H1 (cell line): ENCODE data around the gene CEP128. TPM values are rescaled to one million over a fixed set of nuclear protein-coding genes. Genes with fewer than 3 reads are reported as not detected.

Experiments
- CTCF ChIA-PET: fragments of 300-600 bp; sonication (Branson Sonifier 250); formaldehyde crosslinking; loops from one replicate; lab custom pipeline; 2021; ENCODE audit not compliant: partially characterized antibody; lab: Charles Lee
- POLR2A ChIA-PET: fragments of 300-600 bp; sonication (Branson Sonifier 250); formaldehyde crosslinking; loops from one replicate; lab custom pipeline; 2021; ENCODE audit warnings: inconsistent platforms; ENCODE audit not compliant: partially characterized antibody; lab: Charles Lee
- DNase-seq, 2 experiments: peaks; one replicate each; pipeline versions ENCODE4 v3.0.0 to v3.0.0-alpha.2; 2010 to 2022; ENCODE audit warnings: low spot score in 2 of 2, low read depth in 1 of 2, mixed read lengths in 1 of 2
- FAIRE-seq: peaks from 2 replicates; lab custom pipeline; 2011; peaks lifted over from hg19 to GRCh38; lab: Jason Lieb, UNC
- H2AFZ ChIP-seq: 2 replicates; pipeline ENCODE4 v1.8.1; 2012; ENCODE audit warnings: low read length, inconsistent platforms
- H2AK5ac ChIP-seq: 2 replicates; pipeline ENCODE4 v1.6.1; 2013; ENCODE audit warnings: low read depth, low read length
- H2BK120ac ChIP-seq: replicated peaks from 2 replicates; pipeline ENCODE3; 2013; ENCODE audit warnings: low read depth, low read length, inconsistent platforms
- H2BK12ac ChIP-seq: 2 replicates; pipeline ENCODE4 v1.6.1; 2013; ENCODE audit warnings: low read depth, low read length
- H2BK15ac ChIP-seq: 2 replicates; pipeline ENCODE4 v1.6.1; 2013; ENCODE audit warnings: low read length
- H2BK20ac ChIP-seq: 2 replicates; pipeline ENCODE4 v1.6.1; 2013; ENCODE audit warnings: low read length
- H2BK5ac ChIP-seq: 2 replicates; pipeline ENCODE4 v1.6.1; 2013; ENCODE audit warnings: low read depth, low read length
- H3K14ac ChIP-seq: 2 replicates; pipeline ENCODE4 v1.6.1; 2013; ENCODE audit warnings: inconsistent platforms; ENCODE audit not compliant: insufficient read length
- H3K18ac ChIP-seq: 2 replicates; pipeline ENCODE4 v1.6.1; 2013; ENCODE audit warnings: low read length; ENCODE audit errors: extremely low read depth
- H3K23ac ChIP-seq: 2 replicates; pipeline ENCODE4 v1.6.1; 2013; ENCODE audit warnings: inconsistent platforms; ENCODE audit not compliant: insufficient read length
- H3K23me2 ChIP-seq: 2 replicates; pipeline ENCODE4 v1.6.1; 2013; ENCODE audit warnings: low read depth, low read length
- H3K27ac ChIP-seq: 2 replicates; pipeline ENCODE4 v1.6.1; 2011; ENCODE audit warnings: low read depth, low read length, inconsistent platforms
- H3K27me3 ChIP-seq, 4 experiments: replicated peaks in 1 of 4; 1 replicate in 1 of 4; 2 replicates in 3 of 4; pipeline versions ENCODE4 v1.6.1 to v1.8.1; 2011 to 2013; ENCODE audit warnings: low read length in 3 of 4, mild to moderate bottlenecking in 3 of 4, inconsistent platforms in 2 of 4, mixed read lengths in 2 of 4, moderate library complexity in 1 of 4; ENCODE audit not compliant: control insufficient read depth in 3 of 4, insufficient read depth in 3 of 4; ENCODE audit errors: extremely low read depth in 1 of 4
- H3K36me3 ChIP-seq, 4 experiments: 2 replicates each; pipeline versions ENCODE4 v1.6.1 to v1.8.1; 2011 to 2013; ENCODE audit warnings: mild to moderate bottlenecking in 4 of 4, low read length in 3 of 4, moderate library complexity in 2 of 4, control low read depth in 1 of 4, inconsistent platforms in 1 of 4; ENCODE audit not compliant: insufficient read depth in 4 of 4, control insufficient read depth in 2 of 4
- H3K4ac ChIP-seq: replicated peaks from 2 replicates; pipeline ENCODE3; 2013; ENCODE audit warnings: low read length, low read depth, mixed read lengths, inconsistent platforms; ENCODE audit not compliant: insufficient read length
- H3K4me1 ChIP-seq, 4 experiments: replicated peaks in 1 of 4; 1 replicate in 1 of 4; 2 replicates in 3 of 4; pipeline versions ENCODE4 v1.6.1 to v1.8.1; 2011 to 2013; ENCODE audit warnings: low read length in 3 of 4, inconsistent platforms in 2 of 4, mixed read lengths in 1 of 4; ENCODE audit not compliant: insufficient read depth in 4 of 4, control insufficient read depth in 3 of 4
- H3K4me2 ChIP-seq, 2 experiments: 2 replicates each; pipeline versions ENCODE4 v1.6.1 to v1.8.1; 2011 to 2013; ENCODE audit warnings: low read depth in 2 of 2, low read length in 2 of 2, control low read depth in 1 of 2, inconsistent platforms in 1 of 2, mild to moderate bottlenecking in 1 of 2; ENCODE audit not compliant: insufficient read depth in 1 of 2
- H3K4me3 ChIP-seq, 4 experiments: fragments of 200-600, 300-600 bp in 1 of 4; sonication (generic), shearing (Covaris generic), sonication (Bioruptor Twin) in 1 of 4; 2 replicates each; pipeline versions ENCODE4 v1.5.1 to v1.8.1; 2011 to 2016; ENCODE audit warnings: low read length in 4 of 4, low read depth in 3 of 4, control low read depth in 2 of 4, inconsistent platforms in 2 of 4, mild to moderate bottlenecking in 2 of 4, mixed read lengths in 1 of 4, moderate library complexity in 1 of 4; ENCODE audit not compliant: insufficient read depth in 2 of 4; ENCODE audit errors: extremely low read depth in 1 of 4
- H3K56ac ChIP-seq: replicated peaks from 2 replicates; pipeline ENCODE3; 2013; ENCODE audit warnings: low read depth, mild to moderate bottlenecking, mixed read lengths, low read length, inconsistent platforms; ENCODE audit not compliant: insufficient read length
- H3K79me1 ChIP-seq: 2 replicates; pipeline ENCODE4 v1.6.1; 2013; ENCODE audit warnings: low read depth, low read length, control low read depth
- H3K79me2 ChIP-seq, 2 experiments: 2 replicates each; pipeline versions ENCODE4 v1.6.1 to v1.8.1; 2012 to 2013; ENCODE audit warnings: low read length in 2 of 2, mild to moderate bottlenecking in 2 of 2, inconsistent platforms in 1 of 2; ENCODE audit not compliant: insufficient read depth in 2 of 2, control insufficient read depth in 1 of 2
- H3K9ac ChIP-seq, 4 experiments: replicated peaks in 1 of 4; 1 replicate in 1 of 4; 2 replicates in 3 of 4; pipeline versions ENCODE4 v1.6.1 to v1.8.1; 2011 to 2013; ENCODE audit warnings: low read depth in 3 of 4, low read length in 3 of 4, control low read depth in 2 of 4, mild to moderate bottlenecking in 2 of 4, moderate library complexity in 2 of 4, inconsistent platforms in 1 of 4; ENCODE audit errors: extremely low read depth in 1 of 4
- H3K9me3 ChIP-seq, 2 experiments: 2 replicates each; pipeline versions ENCODE4 v1.6.1 to v1.8.1; 2012 to 2013; ENCODE audit warnings: mild to moderate bottlenecking in 2 of 2, moderate library complexity in 2 of 2, control low read depth in 1 of 2, inconsistent platforms in 1 of 2, low read depth in 1 of 2, low read length in 1 of 2, mixed read lengths in 1 of 2; ENCODE audit not compliant: insufficient read depth in 2 of 2
- H4K20me1 ChIP-seq, 2 experiments: replicated peaks in 1 of 2; 2 replicates each; pipeline versions ENCODE3 to v1.8.1; 2011 to 2013; ENCODE audit warnings: inconsistent platforms in 2 of 2, low read length in 2 of 2, mild to moderate bottlenecking in 1 of 2; ENCODE audit not compliant: insufficient read depth in 2 of 2, control insufficient read depth in 1 of 2
- H4K5ac ChIP-seq: 2 replicates; pipeline ENCODE4 v1.6.1; 2013; ENCODE audit warnings: low read length, low read depth, mixed read lengths, inconsistent platforms; ENCODE audit not compliant: insufficient read length
- H4K8ac ChIP-seq: 2 replicates; pipeline ENCODE4 v1.8.0; 2013; ENCODE audit warnings: mild to moderate bottlenecking, moderate library complexity, low read length, inconsistent platforms; ENCODE audit not compliant: insufficient read depth; ENCODE audit errors: extremely low read depth
- H4K91ac ChIP-seq: replicated peaks from 2 replicates; pipeline ENCODE3; 2013; ENCODE audit warnings: low read length, mixed read lengths, inconsistent platforms; ENCODE audit not compliant: insufficient read length
- MAFK ChIP-seq: IDR thresholded peaks from 2 replicates; pipeline ENCODE4 v1.6.1; 2012; ENCODE audit warnings: low read depth, mild to moderate bottlenecking, improper control_type of control experiment, low read length
- POLR2AphosphoS5 ChIP-seq: IDR thresholded peaks from 2 replicates; pipeline ENCODE4 v1.6.1; 2011; ENCODE audit warnings: low read depth, low read length
- WGBS, 2 experiments: shearing (Covaris generic) in 1 of 2; methylation state at CpG; one replicate each; pipeline versions ENCODE4 v1.1.6 to v1.1.7; 2013 to 2015; ENCODE audit warnings: low lambda C conversion rate in 2 of 2, mixed read lengths in 2 of 2, inconsistent platforms in 1 of 2, low coverage in 1 of 2, missing lambda C conversion rate in 1 of 2; ENCODE audit not compliant: insufficient replicate concordance in 2 of 2, insufficient coverage in 1 of 2, insufficient read length in 1 of 2; ENCODE audit errors: extremely low coverage in 1 of 2, missing lambda C conversion rate in 1 of 2; 5-methylcytosine and 5-hydroxymethylcytosine counted together
- polyA plus RNA-seq, 7 experiments: library from polyadenylated mRNA; depleted of rRNA in 3 of 7; stranded (reverse) in 5 of 7; unstranded in 2 of 7; fragments of >200 nt in 5 of 7; fragments of 200-250 nt in 2 of 7; gene quantifications; 1 replicate in 5 of 7; 2 replicates in 1 of 7; 4 replicates in 1 of 7; pipeline versions ENCODE4 v1.2.1 to v1.2.3, GENCODE V29; 2011 to 2013; ENCODE audit warnings: missing spikeins in 2 of 7, mixed read lengths in 2 of 7
- total RNA-seq: library from RNA; stranded (reverse); fragmentation: NEBNext Ultra II Directional; extraction: Animal tissue kit (Norgen Biotek cat#: 25700); gene quantifications from 2 replicates; pipeline ENCODE4 v1.2.1, GENCODE V29; 2021

The CEP128 gene
- total and polyA plus RNA-seq, 2 of the 8 experiments (the other 6 are each of a cell fraction or from before 2014, with no cell fraction given), result 1.9 to 17.0 TPM

DNA sequence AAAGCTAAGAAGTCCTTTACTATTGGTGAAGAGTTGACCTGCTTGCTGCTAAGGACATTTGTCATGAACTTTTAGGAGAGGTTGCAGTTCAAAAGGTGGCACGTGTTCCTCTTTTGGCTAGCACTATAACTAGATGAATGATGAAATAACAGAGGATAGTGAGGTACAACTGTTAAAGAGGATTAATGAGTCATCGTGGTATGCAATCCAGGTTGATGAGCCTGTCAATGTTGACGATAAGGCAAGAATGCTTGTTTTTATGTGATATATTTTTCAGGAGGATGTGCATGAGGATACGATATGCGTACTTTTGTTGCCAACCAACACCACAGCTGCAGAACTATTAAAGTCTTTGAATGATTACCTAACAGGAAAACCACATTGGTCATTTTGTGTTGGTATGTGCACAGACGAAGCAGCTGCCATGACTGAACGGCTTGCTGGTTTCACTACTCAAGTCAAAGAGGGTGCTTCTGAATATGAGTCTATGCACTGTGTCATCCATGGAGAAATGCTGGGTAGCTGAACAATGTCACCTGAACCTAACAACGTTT lies 10.6 kb downstream of the CEP128 start:
- DNase-seq, result no peak
- 87% methylated on average over 8 of the region's 8 CpGs; no CpG with 5 or more reads in 1 of the 2 experiments for WGBS, 2 experiments
- TF ChIP-seq POLR2AphosphoS5, result no peak
- no peak for TF ChIP-seq MAFK

More for the DNA sequence above, 10.6 kb downstream of the CEP128 start:
- H3K4ac ChIP-seq, result no peak overlapping the region
- no peak overlapping the region for H3K4me3 ChIP-seq
- H2BK120ac ChIP-seq, result no peak overlapping the region
- H3K9ac ChIP-seq, result no peak overlapping the region
- no peak overlapping the region for H2BK5ac ChIP-seq
- no peak overlapping the region for H2AK5ac ChIP-seq
- H3K9me3 ChIP-seq, result no peaks in the 10 kb centered on the region
- no peak overlapping the region for H3K18ac ChIP-seq
- ChIA-PET CTCF (interaction anchor here (0.6 to 1.6 kb wide), 4 partner anchors 10 to 570 kb away, joined by 3 to 5 read pairs (median 4); no protein-coding TSS in a partner anchor), POLR2A (no interaction called here)
- H3K14ac ChIP-seq, result no peak overlapping the region
- no peak overlapping the region for H4K5ac ChIP-seq
- H4K91ac ChIP-seq, result no peak overlapping the region
- H3K4me1 ChIP-seq, result peaks cover 0 to 2% (median 0%) of the 10 kb centered on the region in 4 experiments; a peak in 1 of 7 replicates
- no peaks in the 10 kb centered on the region; a peak in 1 of 4 replicates for H3K79me2 ChIP-seq
- peaks cover 0 to 3% of the 10 kb centered on the region in 2 experiments for H4K20me1 ChIP-seq
- no peak overlapping the region for H2BK15ac ChIP-seq
- H3K27ac ChIP-seq, result no peak overlapping the region
- H3K79me1 ChIP-seq, result no peaks in the 10 kb centered on the region; the same call in 1 of the 2 replicates
- no peak overlapping the region for H4K8ac ChIP-seq
- H3K23me2 ChIP-seq, result no peaks in the 10 kb centered on the region
- no peaks in the 10 kb centered on the region for H3K36me3 ChIP-seq
- FAIRE-seq, result no peak
- no peak overlapping the region for H3K4me2 ChIP-seq
- H2AFZ ChIP-seq, result no peak overlapping the region
- H2BK20ac ChIP-seq, result no peak overlapping the region
- no peaks in the 10 kb centered on the region for H3K27me3 ChIP-seq
- H2BK12ac ChIP-seq, result no peak overlapping the region
- H3K56ac ChIP-seq, result no peak overlapping the region
- no peak overlapping the region for H3K23ac ChIP-seq
